HCT116 (cell line): ENCODE data around the gene SMC2. TPM values are rescaled to one million over a fixed set of nuclear protein-coding genes. Genes with fewer than 3 reads are reported as not detected.

Source experiments
- ATAC-seq: fragments of 200-7000 bp; cut with Tn5 transposase; 2 replicates; pipeline ENCODE4 v1.9.1; 2020; ENCODE audit warnings: mild to moderate bottlenecking, moderate library complexity
- BruUV-seq: library from RNA; stranded (reverse); fragments of 400-500 nt; replicated peaks from 2 replicates; lab custom pipeline; 2021; lab: Mats Ljungman, UMichigan
- CTCF ChIA-PET: fragments of 300-600 bp; sonication (Branson Sonifier 250); formaldehyde crosslinking; loops from one replicate; lab custom pipeline; 2021; ENCODE audit warnings: antibody characterized with exemption; lab: Charles Lee
- POLR2A ChIA-PET: fragments of 300-600, 350-600 bp; sonication (Branson Sonifier 250); formaldehyde crosslinking; loops from one replicate; lab custom pipeline; 2021; ENCODE audit warnings: antibody characterized with exemption; lab: Charles Lee
- RAD21 ChIA-PET, 2 experiments: fragments of 300-600 bp; sonication (Branson Sonifier 250); formaldehyde crosslinking; loops; one replicate each; lab custom pipeline; 2023; ENCODE audit warnings: low total read pairs in 2 of 2; ENCODE audit not compliant: uncharacterized antibody in 2 of 2, unreplicated experiment in 2 of 2, low non-redundant PET in 1 of 2; lab: Charles Lee
- DNase-seq: peaks from one replicate; pipeline ENCODE4 v3.0.0-alpha.2; 2010; ENCODE audit warnings: low read depth, low spot score
- H2AFZ ChIP-seq: fragments of 200-600 bp; shearing (Covaris generic), sonication (generic); 2 replicates; pipeline ENCODE4 v1.6.1; 2017; ENCODE audit warnings: low read depth, mixed run types, mixed read lengths, antibody characterized with exemption, low read length; ENCODE audit not compliant: poor library complexity, severe bottlenecking
- H3K27ac ChIP-seq: 2 replicates; pipeline ENCODE4 v1.5.1; 2012; ENCODE audit warnings: low read depth, low read length
- H3K27me3 ChIP-seq: fragments of 200-600 bp; sonication (generic); 2 replicates; pipeline ENCODE4 v1.6.1; 2016; ENCODE audit warnings: mixed run types, low read length, mixed read lengths; ENCODE audit not compliant: insufficient read depth
- H3K36me3 ChIP-seq, 2 experiments: fragments of 200-500 bp in 1 of 2; fragments of 200-600 bp in 1 of 2; sonication (Bioruptor generic) in 1 of 2; sonication (generic) in 1 of 2; 2 replicates each; pipeline versions ENCODE4 v1.5.1 to v1.6.1; 2014 to 2016; ENCODE audit warnings: low read length in 2 of 2, inconsistent platforms in 1 of 2, mixed read lengths in 1 of 2, mixed run types in 1 of 2; ENCODE audit not compliant: insufficient read depth in 2 of 2, control insufficient read depth in 1 of 2
- H3K4me1 ChIP-seq, 2 experiments: fragments of 200-600 bp in 1 of 2; sonication (generic) in 1 of 2; 2 replicates each; pipeline versions ENCODE4 v1.5.1 to v1.6.1; 2012 to 2017; ENCODE audit warnings: low read length in 2 of 2, inconsistent platforms in 1 of 2, mild to moderate bottlenecking in 1 of 2, mixed read lengths in 1 of 2, mixed run types in 1 of 2, moderate library complexity in 1 of 2; ENCODE audit not compliant: insufficient read depth in 2 of 2, control insufficient read depth in 1 of 2
- H3K4me2 ChIP-seq: fragments of 200-600 bp; sonication (generic); 2 replicates; pipeline ENCODE4 v1.6.1; 2017; ENCODE audit warnings: mixed run types, low read length, mixed read lengths
- H3K4me3 ChIP-seq, 2 experiments: fragments of 200-600 bp in 1 of 2; sonication (generic) in 1 of 2; replicated peaks in 1 of 2; 2 replicates each; pipeline ENCODE4 v1.5.1; 2011 to 2016; ENCODE audit warnings: low read length in 2 of 2, control low read depth in 1 of 2, low read depth in 1 of 2, mild to moderate bottlenecking in 1 of 2, mixed read lengths in 1 of 2, mixed run types in 1 of 2
- H3K79me2 ChIP-seq: fragments of 200-600 bp; sonication (generic); 2 replicates; pipeline ENCODE4 v1.6.1; 2017; ENCODE audit warnings: mild to moderate bottlenecking, mixed run types, low read length, moderate library complexity, mixed read lengths; ENCODE audit not compliant: insufficient read depth
- H3K9ac ChIP-seq: fragments of 200-600 bp; sonication (generic); 2 replicates; pipeline ENCODE4 v1.6.1; 2016; ENCODE audit warnings: low read length, mixed read lengths
- H3K9me2 ChIP-seq: fragments of 200-600 bp; sonication (generic), shearing (Covaris generic); 2 replicates; pipeline ENCODE4 v1.6.1; 2017; ENCODE audit warnings: mixed run types, mild to moderate bottlenecking, moderate library complexity; ENCODE audit not compliant: insufficient read depth
- H3K9me3 ChIP-seq, 2 experiments: fragments of 200-500 bp in 1 of 2; fragments of 200-600 bp in 1 of 2; sonication (Bioruptor generic) in 1 of 2; sonication (generic) in 1 of 2; 2 replicates each; pipeline ENCODE4 v1.6.1; 2014 to 2017; ENCODE audit warnings: low read length in 2 of 2, mixed read lengths in 2 of 2, inconsistent platforms in 1 of 2, low read depth in 1 of 2, mild to moderate bottlenecking in 1 of 2, mixed run types in 1 of 2, moderate library complexity in 1 of 2; ENCODE audit not compliant: control insufficient read depth in 1 of 2, insufficient read depth in 1 of 2
- H4K20me1 ChIP-seq: fragments of 200-600 bp; sonication (generic), shearing (Covaris generic); 2 replicates; pipeline ENCODE4 v1.6.1; 2017; ENCODE audit warnings: mixed run types, mild to moderate bottlenecking, moderate library complexity; ENCODE audit not compliant: insufficient read depth
- CEBPB ChIP-seq: IDR thresholded peaks from 2 replicates; pipeline ENCODE4 v1.6.1; 2012; ENCODE audit warnings: low read depth
- EGR1 ChIP-seq: IDR thresholded peaks from 2 replicates; pipeline ENCODE4 v1.6.1; 2012; ENCODE audit warnings: low read depth
- EZH2phosphoT487 ChIP-seq: fragments of 200-600 bp; IDR thresholded peaks from 2 replicates; pipeline ENCODE4 v1.6.1; 2018; ENCODE audit warnings: antibody characterized with exemption, borderline replicate concordance
- JUND ChIP-seq: IDR thresholded peaks from 2 replicates; pipeline ENCODE4 v1.6.1; 2012
- POLR2AphosphoS5 ChIP-seq: IDR thresholded peaks from 2 replicates; pipeline ENCODE4 v1.6.1; 2011; ENCODE audit warnings: mild to moderate bottlenecking, low read depth, low read length, moderate library complexity
- SP1 ChIP-seq: IDR thresholded peaks from 2 replicates; pipeline ENCODE4 v1.6.1; 2012; ENCODE audit warnings: low read depth
- SRF ChIP-seq: IDR thresholded peaks from 2 replicates; pipeline ENCODE4 v1.6.1; 2012; ENCODE audit warnings: low read depth
- TCF7L2 ChIP-seq: IDR thresholded peaks from 2 replicates; pipeline ENCODE4 v1.7.0; 2011; ENCODE audit warnings: borderline replicate concordance, inconsistent platforms; ENCODE audit not compliant: insufficient read depth, insufficient read length; ENCODE audit errors: extremely low read depth
- YY1 ChIP-seq: IDR thresholded peaks from 2 replicates; pipeline ENCODE4 v1.6.1; 2011; ENCODE audit warnings: low read length, low read depth, moderate library complexity, mild to moderate bottlenecking; ENCODE audit not compliant: insufficient replicate concordance; ENCODE audit errors: extremely low read depth
- ZBTB33 ChIP-seq: IDR thresholded peaks from 2 replicates; pipeline ENCODE4 v1.6.1; 2011; ENCODE audit warnings: mild to moderate bottlenecking, low read length, moderate library complexity; ENCODE audit not compliant: insufficient replicate concordance; ENCODE audit errors: extremely low read depth
- ZNF274 ChIP-seq: fragments of 200-500 bp; sonication (Bioruptor generic); IDR thresholded peaks from 2 replicates; pipeline ENCODE4 v1.6.1; 2014; ENCODE audit warnings: mild to moderate bottlenecking, low read depth, low read length, inconsistent platforms
- intact Hi-C: fragments of 100-400 bp; cut with micrococcal nuclease; formaldehyde crosslinking; loops from 2 replicates; pipeline ENCODE4 v1.10.0; 2022
- total RNA-seq: library from RNA; stranded (reverse); gene quantifications from one replicate; pipeline ENCODE4 v1.2.1, GENCODE V29; 2021; ENCODE audit not compliant: unreplicated experiment
- TF ChIP-seq, protein P1 (sequence below), 3 experiments: fragments of 200-600 bp in 1 of 3; sonication (generic) in 1 of 3; IDR thresholded peaks in 2 of 3; conservative IDR thresholded peaks in 1 of 3; 2 replicates each; pipeline ENCODE4 v1.5.1; 2012 to 2017; ENCODE audit warnings: low read depth in 2 of 3, low read length in 2 of 3, antibody characterized with exemption in 1 of 3, borderline replicate concordance in 1 of 3, control low read depth in 1 of 3, mild to moderate bottlenecking in 1 of 3, mixed read lengths in 1 of 3, mixed run types in 1 of 3, moderate library complexity in 1 of 3; ENCODE audit not compliant: insufficient read depth in 1 of 3

SMC2 gene
- total RNA-seq, 1 experiment from 2014 or later = 20.5 TPM

DNA sequence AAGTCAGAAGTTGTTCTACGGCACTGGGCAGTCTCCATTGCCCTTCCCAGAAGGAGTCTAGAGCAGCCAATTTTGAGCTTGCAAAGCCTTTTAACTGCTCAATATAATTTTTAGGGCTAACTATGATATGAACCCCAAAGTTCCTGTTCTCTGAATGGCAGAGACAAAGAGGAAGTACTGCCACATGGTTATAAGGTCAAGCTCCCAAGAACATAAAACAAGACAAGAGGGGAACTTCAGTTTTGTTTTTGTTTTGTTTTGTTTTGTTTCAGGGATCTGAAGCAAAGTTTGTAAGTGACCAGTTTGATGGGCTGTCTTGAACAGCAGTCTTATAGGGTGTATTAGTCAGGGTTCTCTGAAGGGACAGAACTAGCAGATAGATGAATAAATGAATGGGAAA lies 11.9 kb upstream of the SMC2 start (continued):
- TF ChIP-seq POLR2AphosphoS5 = no peak
- TF ChIP-seq ZNF274 = no peak
- TF ChIP-seq SP1 = no peak
- TF ChIP-seq TCF7L2 = no peak
- no peak for TF ChIP-seq EGR1

DNA sequence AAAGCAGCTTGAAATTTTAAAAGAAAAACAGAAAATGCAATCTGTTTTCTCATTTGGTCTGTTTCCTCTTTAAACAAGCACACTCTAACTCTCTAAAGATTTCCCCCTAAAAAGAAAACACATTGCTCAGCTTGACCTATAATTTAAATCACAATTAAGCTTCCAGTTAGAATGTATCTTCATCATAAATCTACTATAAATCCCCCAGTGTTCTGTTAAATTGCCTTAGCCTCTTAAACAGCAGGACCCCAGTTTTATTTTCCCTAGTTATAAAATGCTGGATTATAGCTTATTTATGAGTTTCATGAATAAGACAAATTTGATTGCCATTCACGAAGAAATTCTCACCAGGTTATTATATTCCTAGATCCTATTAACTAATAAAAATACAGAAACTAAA lies 8.6 kb upstream of the SMC2 start:
- H3K4me3 ChIP-seq = no peak overlapping the region
- H4K20me1 ChIP-seq = no peaks in the 10 kb centered on the region
- no peaks in the 10 kb centered on the region for H3K36me3 ChIP-seq
- no peaks in the 10 kb centered on the region for H3K27me3 ChIP-seq
- CTCF ChIA-PET = no interaction called here
- ATAC-seq (no peak), DNase-seq (no peak)
- RAD21 ChIA-PET = no interaction called here
- intact Hi-C loops = no loop called here
- H3K4me1 ChIP-seq = no peaks in the 10 kb centered on the region
- POLR2A ChIA-PET = no interaction called here
- no peak for TF ChIP-seq POLR2AphosphoS5
- TF ChIP-seq EZH2phosphoT487 = no peak
- TF ChIP-seq CEBPB = no peak
- TF ChIP-seq, protein P1, sequence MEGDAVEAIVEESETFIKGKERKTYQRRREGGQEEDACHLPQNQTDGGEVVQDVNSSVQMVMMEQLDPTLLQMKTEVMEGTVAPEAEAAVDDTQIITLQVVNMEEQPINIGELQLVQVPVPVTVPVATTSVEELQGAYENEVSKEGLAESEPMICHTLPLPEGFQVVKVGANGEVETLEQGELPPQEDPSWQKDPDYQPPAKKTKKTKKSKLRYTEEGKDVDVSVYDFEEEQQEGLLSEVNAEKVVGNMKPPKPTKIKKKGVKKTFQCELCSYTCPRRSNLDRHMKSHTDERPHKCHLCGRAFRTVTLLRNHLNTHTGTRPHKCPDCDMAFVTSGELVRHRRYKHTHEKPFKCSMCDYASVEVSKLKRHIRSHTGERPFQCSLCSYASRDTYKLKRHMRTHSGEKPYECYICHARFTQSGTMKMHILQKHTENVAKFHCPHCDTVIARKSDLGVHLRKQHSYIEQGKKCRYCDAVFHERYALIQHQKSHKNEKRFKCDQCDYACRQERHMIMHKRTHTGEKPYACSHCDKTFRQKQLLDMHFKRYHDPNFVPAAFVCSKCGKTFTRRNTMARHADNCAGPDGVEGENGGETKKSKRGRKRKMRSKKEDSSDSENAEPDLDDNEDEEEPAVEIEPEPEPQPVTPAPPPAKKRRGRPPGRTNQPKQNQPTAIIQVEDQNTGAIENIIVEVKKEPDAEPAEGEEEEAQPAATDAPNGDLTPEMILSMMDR (IDR thresholded peaks at IDR 0.05 in 2 of 3, conservative IDR thresholded peaks at IDR 0.05 in 1 of 3; ENCODE audit: borderline replicate concordance in 1 of 3, insufficient read depth in 1 of 3, low read depth in 2 of 3, low read length in 2 of 3) = no peak
- TF ChIP-seq EGR1 = no peak
- no peak for TF ChIP-seq SRF
- no peak for TF ChIP-seq ZBTB33
- TF ChIP-seq YY1 = no peak
- TF ChIP-seq JUND = no peak
- peaks cover 1 to 4% of the 10 kb centered on the region in 2 experiments; a peak in 2 of 4 replicates for H3K9me3 ChIP-seq
- no peak overlapping the region for H3K27ac ChIP-seq
- no peaks in the 10 kb centered on the region for H3K79me2 ChIP-seq
- H3K9me2 ChIP-seq = no peaks in the 10 kb centered on the region
- no peak overlapping the region for H2AFZ ChIP-seq
- no TSS peak for BruUV-seq
- H3K4me2 ChIP-seq = no peak overlapping the region
- H3K9ac ChIP-seq = no peak overlapping the region
